DMS53 treated with DMSO at 0.1 percent for 48 hours (cell line): ENCODE measurements around the gene AFF3.
"Not testable (repeated sequence)": the region's sequence is repeated elsewhere in the genome, so short reads cannot be mapped to it uniquely, and the experiment has no call there.

Source experiments
- DNase-seq: peaks from one replicate; lab custom pipeline; 2025; ENCODE audit not compliant: unreplicated experiment; lab: John Stamatoyannopoulos, UW

AFF3 gene

GRCh38 chr2:99977966-99978365, 164.4 kb downstream of the AFF3 start:
- no peak for DNase-seq

GRCh38 chr2:99975386-99975785, 167.0 kb downstream of the AFF3 start:
- DNase-seq = no peak

GRCh38 chr2:99974682-99975375, 167.6 kb downstream of the AFF3 start:
- DNase-seq = no peak

GRCh38 chr2:99974275-99974674, 168.1 kb downstream of the AFF3 start:
- DNase-seq = no peak

- no peak for DNase-seq
These were observed 171.0 kb downstream of the AFF3 start for GRCh38 chr2:99971326-99971900.

GRCh38 chr2:99970292-99970868, 172.0 kb downstream of the AFF3 start:
- DNase-seq = no peak

GRCh38 chr2:99961196-99961913, 181.0 kb downstream of the AFF3 start:
- DNase-seq = no peak

GRCh38 chr2:99960790-99961189, 181.6 kb downstream of the AFF3 start:
- no peak for DNase-seq

- no peak for DNase-seq
These were observed 182.1 kb downstream of the AFF3 start for GRCh38 chr2:99960291-99960690.

GRCh38 chr2:99959261-99960014, 183.0 kb downstream of the AFF3 start:
- DNase-seq = no peak

- no peak for DNase-seq
These were observed 184.9 kb downstream of the AFF3 start for GRCh38 chr2:99957332-99958133.

GRCh38 chr2:99956232-99957030, 186.0 kb downstream of the AFF3 start:
- no peak for DNase-seq

- DNase-seq = no peak
These were observed 188.6 kb downstream of the AFF3 start for GRCh38 chr2:99953750-99954149.

GRCh38 chr2:99949963-99950362, 192.4 kb downstream of the AFF3 start:
- DNase-seq = no peak

- no peak for DNase-seq
These were observed 192.9 kb downstream of the AFF3 start for GRCh38 chr2:99949530-99949929.

GRCh38 chr2:99948010-99948409, 194.4 kb downstream of the AFF3 start:
- DNase-seq = no peak

GRCh38 chr2:99947366-99947765, 195.0 kb downstream of the AFF3 start:
- not testable (repeated sequence) for DNase-seq

GRCh38 chr2:99944019-99944418, 198.4 kb downstream of the AFF3 start:
- DNase-seq = no peak

- DNase-seq = no peak
These were observed 199.6 kb downstream of the AFF3 start for GRCh38 chr2:99942561-99943347.
